ENCODE data around the gene CCDC178.
"Not testable (repeated sequence)": the region's sequence is repeated elsewhere in the genome, so short reads cannot be mapped to it uniquely, and the experiment has no call there.

Gene CCDC178, protein sequence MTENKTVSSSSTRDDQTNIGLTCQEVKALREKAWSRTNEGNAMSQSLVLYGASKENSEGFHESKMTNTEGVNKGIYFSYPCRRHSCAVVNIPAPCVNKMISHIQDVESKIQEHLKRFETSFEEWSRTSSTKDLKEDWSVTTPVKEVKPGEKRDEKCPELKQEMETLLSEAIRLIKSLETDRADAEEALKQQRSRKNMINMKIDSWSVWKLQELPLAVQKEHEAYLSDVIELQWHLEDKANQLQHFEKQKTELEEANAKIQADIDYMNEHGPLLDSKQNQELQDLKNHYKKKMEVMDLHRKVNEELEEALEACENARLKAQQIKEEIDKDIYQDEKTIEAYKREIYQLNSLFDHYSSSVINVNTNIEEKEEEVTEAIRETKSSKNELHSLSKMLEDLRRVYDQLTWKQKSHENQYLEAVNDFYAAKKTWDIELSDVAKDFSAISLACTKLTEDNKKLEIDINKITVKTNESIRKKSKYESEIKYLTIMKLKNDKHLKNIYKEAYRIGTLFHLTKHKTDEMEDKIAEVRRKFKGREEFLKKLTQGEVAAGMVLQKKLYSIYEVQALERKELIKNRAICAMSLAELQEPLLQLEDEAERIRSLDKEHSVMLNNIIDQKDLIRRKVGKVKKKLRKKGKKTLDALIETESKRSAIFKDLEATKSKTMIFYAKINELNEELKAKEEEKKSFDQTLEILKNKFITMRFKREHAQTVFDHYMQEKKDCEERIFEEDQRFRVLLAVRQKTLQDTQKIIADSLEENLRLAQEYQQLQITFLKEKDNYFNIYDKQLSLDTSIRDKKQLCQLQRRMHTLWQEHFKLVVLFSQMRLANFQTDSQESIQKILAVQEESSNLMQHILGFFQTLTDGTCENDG
- 0 reads per million in 3 experiments for total RNA-seq

DNA sequence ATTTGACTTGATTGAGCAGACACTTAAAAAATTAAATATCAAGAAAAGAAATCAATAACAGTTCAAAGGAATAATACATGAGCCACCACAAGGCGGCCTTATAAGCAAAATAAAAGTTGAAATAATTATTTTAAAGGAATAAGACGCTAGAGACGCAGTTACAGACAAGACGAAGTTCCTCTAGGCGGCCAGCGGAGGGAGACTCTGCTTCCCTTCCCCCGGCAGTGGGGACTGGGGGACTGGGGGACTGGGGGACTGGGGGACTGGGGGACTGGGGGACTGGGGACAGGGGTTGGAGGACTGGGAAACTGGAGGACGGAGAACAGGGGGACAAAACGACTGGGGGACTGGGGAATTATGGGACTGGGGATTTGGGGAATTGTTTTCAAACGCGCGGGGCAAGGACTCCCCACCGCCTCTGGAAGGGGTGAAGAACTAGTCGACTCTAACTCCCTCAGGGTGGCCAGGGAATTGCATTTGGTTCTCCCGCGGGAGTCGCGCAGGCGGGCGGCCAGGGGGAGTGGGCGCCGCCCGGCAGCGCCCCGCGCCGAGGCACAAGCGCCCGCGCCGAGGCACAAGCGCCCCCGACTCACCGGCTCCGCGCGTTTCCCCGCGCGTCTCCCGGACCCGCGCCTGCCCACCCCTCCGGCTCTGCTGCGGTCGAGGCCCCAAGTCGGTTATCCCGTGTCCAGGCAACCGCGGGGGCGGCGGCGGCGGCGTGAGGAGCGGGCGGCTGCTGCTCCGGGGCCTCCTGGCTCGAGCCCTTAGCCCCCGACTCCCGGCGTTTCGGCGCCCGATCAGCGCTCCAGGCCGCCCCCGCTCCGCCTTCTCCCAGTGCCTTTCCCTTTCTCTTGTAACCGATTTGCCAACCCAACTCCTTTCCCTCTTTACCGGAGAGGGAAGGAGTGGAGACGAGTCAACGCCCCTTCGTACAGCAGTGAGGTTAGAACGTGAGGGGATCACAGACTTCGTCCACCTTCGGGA is at the start of gene CCDC178:
TSS of gene CCDC178 (minus strand) at position 662 of the 984 bp plus-strand sequence. CDS start 28,633 bp downstream, outside the sequence.
- DNase-seq = no peak

DNA sequence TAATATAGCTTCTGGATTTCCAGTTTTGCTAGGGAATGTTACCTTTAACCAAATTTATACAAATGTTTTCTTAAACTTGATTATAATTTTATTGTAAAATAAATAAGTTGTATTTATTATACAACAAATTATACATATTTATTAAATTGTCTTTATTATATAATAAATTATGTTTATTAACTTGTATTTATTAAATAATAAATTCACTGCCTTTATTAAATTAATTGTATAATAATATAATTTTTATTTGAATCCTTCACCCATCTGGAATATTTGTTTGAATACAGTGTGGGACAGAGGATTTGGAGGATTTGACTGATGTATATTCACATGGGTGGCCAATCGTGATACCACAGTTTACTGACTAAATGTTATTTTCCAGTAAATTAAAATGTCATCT is 43.4 kb upstream of the CCDC178 start:
- no peak for DNase-seq

DNA sequence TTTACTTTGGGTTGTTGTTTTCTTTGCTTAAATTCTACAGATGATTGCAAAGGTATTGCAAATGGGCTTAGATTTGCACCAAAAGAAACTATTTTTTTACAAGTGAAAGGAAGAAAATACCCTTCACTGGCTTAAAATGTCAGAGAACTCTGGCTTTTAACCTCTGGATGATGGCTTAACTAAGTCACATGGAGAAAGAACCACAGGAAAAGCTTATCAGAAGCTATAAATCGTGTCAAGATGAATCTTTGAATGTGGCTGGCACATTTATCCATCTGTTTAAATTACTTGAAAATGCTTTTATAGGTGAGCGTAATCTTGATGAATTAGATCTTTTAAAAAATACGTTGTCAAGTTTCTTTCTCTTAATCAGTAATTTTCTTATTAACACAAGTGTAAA is 32.0 kb upstream of the CCDC178 start:
- DNase-seq = no peak

DNA sequence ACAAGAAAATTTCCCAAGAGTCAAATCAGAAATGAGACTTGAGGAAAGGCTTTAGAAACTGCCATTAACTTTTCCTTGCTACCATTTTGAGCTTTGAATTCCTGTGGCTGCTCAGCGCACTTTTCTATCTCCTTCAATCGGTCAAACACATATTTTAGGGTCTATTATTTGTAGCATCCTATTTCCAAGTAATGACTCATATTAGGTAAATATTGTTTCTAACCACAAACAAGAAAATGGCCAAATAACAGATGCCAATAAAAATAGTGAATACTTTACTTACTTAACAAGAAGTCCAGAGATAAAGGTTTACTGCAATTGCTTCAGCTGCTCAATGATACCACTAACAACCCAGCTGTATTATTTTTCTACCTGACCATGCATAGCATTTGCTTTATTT is 29.7 kb upstream of the CCDC178 start:
- DNase-seq = no peak

DNA sequence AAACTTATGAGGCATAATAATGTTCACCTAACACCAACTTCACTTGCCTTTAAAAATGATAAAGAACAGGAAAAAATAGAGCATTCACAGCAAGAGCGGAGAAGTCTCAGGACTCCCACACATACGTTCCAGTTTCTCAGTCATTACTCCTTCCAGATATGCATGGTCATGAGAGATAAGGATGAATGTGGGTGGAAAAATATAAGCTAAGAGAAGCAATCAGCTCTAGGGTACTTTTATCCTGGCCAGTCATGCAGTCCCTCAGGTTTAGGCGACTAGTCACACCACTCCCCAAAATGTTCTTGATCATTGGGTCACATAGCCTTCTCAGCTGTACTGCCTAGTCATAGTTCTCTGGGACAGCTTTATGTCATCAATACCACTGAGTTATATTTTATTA is 29.2 kb upstream of the CCDC178 start:
- DNase-seq = no peak

DNA sequence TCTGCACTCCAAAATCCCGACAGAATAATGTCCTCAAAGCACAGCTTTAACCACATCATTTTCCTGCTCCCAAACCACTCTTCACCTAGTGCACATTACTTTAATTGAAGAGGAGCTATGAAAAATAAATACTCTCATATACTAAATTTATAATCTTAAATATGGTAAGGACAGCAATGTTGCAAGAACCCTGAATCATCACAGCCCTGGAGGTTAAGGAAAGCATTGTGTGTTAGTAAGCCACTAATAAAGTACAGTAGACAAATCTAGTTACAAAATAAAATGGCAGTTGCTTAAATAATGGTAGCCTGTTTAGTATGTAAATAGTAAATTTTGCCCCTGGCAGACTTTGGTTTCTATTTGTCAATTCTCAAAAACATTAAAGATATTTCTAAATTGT is 27.0 kb upstream of the CCDC178 start:
- DNase-seq = no peak

DNA sequence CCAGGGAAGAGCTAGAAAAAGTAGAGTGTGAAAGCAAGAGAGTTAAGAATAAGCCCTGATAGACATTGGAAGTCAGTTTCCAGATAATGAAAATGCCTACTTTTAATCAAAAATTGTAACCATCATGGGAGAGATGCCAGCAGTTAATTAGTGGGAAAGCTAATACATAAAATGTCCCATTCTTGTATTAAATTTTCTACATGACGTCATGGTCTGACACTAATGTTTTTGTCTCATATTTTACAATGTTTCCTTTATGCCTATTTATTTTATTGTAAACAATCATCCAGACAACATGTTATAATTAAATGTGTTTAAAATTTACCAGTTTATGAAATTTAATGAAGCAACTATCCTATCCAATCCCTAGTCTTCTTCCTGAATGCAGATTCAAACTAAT is 26.3 kb upstream of the CCDC178 start:
- DNase-seq = no peak

DNA sequence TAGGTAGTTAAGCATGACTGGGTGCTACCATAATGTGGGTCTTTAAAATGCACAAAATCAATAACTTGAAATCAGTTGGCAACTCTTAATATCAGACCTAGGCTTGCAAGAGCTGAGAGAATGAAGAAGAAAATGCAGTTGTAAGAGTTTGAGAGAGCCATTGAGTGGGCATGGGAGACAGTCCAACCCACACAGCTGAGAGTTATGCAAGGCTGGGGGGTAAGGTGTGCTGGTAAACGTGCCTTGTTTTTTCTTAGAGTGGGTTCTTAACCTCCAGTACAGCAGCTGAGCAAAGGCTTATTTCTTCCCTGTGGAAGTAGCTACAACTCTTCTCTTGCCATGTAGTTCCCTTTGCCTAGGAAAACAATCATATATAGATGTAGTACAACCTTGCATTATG is 20.2 kb upstream of the CCDC178 start:
- DNase-seq = no peak

DNA sequence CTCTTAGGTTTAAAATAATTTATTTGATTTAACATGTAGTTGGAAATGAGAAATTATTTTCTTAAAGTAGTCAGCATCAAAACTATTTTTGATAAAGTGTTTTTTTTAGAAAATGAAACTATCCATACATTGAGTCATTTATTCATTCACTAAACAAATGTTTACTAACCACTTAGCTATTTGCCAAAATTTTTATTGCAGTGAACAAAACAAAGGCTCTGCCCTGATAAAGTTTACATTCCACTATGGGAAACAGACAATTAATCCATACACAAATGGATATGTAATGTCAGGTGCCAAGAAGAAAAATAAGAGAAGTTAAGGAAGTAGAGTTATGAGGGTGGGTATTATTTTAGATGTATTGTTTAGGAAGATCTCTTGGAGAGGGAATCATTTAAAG is 19.1 kb upstream of the CCDC178 start:
- no peak for DNase-seq

DNA sequence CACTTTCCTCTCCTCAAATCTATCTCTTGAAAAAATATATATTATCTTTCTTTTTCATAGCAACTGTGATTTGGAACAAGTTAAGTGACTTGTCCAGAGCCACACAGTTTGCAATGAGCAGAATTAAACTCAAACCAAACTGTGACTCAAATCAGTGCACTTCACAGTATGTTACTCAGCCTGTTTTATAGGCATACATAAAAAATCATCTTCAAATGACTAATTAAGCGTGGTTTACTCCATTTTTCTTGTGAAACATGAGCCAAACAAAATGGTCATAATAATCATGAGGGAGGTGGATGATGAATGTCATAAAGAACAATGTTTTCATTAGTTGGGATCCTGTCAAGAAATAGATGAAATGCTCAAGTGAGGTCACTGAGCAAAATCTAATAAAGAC is 6.1 kb upstream of the CCDC178 start:
- no peak for DNase-seq

DNA sequence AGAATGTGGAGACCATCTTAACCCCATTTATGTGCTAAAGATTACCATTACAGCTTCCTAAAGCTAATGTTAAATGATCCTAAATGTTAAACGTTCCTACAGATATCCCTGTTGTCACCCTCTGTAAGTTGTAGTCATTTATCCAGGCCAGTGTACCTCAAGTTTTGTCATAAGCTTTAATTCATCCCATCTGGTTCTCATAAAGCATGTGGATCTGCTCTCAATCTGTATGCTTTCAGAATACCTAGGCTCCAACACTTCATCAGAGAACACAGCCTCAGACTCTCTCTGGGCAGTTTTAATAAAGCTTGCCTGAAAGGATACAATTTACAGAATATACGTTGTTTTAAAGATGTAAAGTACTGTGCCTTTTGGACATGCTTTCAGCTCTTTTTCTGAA is 4.2 kb upstream of the CCDC178 start:
- no peak for DNase-seq

DNA sequence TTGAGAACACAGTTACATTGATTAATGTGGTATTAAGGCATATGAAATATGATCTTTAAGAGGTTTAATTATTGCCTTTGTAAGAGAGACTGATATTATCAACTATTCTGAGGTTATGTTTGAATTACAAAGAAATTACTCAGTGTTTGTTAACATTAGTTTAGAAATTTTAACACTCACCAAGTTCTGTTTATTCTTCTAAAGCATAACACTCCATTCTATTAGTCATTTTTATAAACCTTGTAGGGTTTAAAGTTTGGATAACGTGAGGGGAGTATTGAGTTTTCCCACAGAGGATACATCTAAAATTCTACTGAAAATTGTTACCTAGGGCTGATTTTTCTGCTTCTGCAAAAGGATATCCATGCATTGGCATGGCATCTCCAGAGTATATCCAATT is 7.7 kb downstream of the CCDC178 start:
- DNase-seq = no peak

DNA sequence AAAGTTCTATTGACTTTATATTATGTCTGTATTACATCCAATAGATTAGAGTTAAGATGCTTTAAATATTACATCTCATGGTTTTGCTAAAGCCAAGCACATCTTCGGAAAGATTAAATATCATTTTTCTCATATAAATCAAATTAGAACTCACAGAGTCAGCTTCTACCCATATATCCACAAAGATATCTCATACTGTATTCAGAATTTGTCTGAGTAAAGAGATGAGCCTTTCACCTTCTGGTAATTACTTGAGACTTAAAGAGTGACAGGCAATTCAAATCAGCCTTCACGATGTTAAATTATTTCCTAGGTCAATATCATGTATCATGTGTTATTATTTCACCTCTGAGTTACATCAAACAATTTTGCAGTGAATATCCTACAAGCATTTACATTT is 13.0 kb downstream of the CCDC178 start:
- no peak for DNase-seq

DNA sequence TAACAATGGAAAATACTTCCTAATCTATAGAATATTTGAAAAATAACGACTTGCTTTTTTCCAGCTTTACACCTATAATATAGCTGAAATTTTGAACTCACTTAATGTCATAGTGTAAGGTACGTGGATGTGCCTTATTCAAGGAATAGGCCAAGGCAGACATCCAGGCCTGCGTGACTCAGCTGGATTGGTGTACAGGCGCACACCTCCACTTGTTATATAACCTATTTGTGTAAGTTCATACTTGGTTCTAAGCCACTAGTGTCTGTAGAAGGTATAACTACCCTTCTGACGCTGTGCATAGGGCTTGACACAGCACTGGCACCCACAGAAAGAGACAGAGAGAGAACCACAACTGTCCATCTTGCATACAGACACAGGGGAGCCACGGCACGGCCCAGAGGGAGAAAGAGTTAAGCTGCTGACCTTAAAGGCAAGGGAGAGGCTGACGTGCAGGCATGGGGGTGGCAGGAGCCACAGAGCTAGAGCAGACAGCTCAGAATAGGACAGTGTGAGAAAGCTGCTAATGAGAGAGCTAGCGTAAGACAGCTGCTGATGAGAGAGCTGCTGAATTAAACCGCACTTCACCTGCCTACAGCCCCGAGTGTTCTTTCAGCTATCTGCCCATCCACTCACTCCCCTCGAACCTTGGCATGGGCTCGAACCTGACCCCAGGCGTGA is 16.1 kb downstream of the CCDC178 start:
- DNase-seq = no peak

DNA sequence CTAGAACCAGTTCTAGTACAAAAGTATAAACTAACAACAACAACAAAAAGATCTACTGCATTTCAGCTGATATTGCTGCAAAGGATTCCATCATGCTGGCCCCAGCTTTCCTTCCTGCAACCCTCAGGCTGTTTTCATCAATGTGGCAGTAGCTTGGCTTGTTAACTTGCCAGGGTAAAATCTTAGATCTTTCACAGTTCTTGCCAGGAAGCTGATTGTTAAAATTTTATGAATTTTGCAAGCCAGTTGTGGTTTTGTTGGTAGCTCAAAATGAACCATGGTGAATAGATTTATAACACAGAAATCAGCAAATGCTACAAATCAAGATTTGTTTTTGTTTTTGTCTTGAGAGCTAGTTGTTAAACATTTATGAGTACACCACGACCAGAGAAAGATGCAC is 19.3 kb downstream of the CCDC178 start:
- DNase-seq = no peak

DNA sequence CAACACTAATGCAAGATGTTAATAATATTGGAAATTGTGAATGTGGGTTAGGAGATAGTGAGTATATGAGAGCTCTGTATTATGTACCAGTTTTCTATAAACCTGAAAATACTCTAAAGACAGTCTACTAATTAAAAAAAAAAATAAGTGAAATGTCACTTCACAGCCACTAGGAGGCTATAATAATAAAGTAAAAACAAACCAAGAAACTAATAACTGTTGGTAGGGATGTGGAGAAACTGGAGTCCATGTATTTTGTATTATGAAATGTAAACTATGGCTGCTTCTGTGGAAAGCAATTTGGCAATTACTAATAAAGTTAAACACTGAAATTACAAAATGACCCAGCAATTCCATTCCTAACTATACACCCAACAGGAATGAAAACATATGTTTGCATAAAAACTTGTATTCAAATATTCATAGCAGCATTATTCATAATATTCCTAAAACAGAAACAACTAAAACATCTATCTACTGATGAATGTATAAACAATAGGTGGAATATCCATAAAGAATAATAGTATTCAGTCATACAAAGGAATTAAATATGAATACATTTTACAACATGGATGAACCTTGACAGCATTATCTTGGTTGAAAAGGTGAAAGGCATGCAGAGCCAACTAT is 36.2 kb downstream of the CCDC178 start:
- DNase-seq = no peak

DNA sequence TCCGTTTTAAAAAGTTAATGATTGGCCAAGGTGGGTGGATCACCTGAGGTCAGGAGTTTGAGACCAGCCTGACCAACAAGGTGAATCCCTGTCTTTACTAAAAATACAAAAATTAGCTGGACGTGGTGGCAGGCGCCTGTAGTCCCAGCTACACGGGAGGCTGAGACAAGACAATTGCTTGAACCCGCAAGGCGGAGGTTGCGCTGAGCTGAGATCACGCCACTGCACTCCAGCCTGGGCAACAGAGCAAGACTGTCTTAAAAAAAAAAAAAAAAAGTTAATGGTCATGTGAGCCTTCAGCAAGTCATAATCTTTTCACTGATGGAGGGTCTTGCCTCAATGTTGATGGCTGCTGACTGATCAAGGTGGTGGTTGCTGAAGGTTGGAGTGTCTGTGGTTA is 41.6 kb downstream of the CCDC178 start:
- not testable (repeated sequence) for DNase-seq

DNA sequence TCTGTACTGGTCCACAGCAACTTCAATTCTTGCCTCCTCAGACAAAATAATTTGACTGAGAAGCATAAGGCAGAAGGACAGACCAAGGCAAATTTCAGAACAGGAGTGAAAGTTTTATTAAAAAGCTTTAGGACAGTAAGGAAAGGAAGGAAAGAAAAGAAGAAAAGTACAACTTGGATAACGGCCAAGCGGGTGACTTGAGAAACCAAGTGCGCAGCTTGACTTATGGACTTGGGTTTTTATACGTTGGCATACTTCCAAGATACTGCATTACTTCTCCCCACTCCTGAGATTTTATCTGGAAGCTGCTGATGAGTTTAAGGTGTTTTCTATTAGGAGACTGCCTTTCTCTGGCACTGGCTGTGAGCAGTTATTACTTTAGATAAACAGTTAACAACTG is 64.7 kb downstream of the CCDC178 start:
- DNase-seq = no peak

DNA sequence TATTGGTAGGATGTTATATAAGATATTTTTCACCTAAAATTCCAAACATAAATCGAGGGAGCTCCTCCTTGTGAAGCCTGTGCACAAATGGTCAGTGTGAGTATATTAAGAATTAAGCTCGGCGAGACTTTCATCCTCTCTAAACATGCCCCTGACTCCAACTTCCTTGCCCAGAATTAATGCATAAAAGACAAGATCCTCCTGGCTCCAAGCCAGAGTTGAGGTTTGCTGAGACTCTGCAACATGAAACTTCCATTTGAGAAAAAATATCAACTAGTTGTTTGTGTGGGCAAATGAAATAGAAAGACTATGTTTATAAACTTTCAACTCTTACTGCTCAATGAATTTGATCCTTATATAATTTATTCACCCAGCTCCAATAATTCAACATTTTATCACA is 68.1 kb downstream of the CCDC178 start:
- DNase-seq = no peak

DNA sequence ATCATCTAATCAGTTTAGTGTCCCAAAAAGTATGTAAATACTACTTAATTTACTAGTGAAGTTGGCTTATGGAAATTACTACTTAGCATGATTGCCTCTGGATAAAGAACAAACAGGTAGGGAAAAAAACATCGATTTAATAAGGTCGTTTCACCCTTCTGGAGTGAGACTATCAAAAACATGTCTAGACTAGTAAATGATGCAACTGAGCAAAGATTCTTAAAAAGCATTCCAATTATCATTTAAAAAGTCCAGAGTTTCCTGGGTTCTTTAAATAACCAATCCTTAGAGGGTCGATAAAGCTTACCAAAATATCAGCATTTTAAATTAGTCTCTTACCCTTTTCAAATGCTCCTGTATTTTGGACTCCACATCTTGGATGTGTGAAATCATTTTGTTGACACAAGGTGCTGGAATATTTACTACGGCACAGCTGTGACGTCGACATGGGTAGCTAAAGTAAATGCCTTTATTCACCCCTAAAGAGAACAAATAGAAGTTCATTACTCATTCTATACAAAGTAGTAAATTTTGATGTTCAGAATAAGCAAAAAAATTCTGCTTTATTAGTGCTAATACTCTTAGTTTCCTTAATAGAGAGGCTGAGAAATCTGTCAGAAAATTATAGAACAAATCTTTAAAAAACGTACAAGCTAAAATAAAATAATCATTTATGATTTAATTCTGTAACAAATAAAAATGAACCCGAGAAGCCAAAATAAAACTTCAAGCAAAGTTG is 70.6 kb downstream of the CCDC178 start:
- DNase-seq = no peak

DNA sequence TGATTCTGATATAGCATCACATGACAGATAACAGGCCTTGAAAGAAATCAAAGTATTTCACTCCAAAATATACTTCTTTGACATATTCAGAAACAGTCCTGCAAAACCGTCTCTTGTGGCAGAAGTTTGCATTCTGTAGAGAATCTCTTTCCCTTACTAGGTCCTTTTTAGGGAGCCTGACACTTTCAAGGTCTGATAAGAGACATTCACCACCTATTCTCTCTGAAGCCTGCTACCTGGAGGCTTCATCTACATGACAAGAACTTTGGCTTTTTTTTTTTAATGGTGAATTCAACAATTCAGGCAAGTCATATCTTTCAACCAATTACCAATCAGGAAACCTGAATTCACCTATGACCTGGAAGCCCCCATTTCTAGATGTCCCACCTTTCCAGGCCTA is 83.8 kb downstream of the CCDC178 start:
- DNase-seq = no peak

Measured in central memory CD4-positive, alpha-beta T cell (primary cell).